ENCODE data around the gene SGCA.

The SGCA gene

GRCh38 chr17:50170662-50171370, 5.0 kb downstream of the SGCA start:
- H2AFZ ChIP-seq (ENCODE audit: low read length), result peak overlapping the region; percentile 43; the same call in 1 of the 2 replicates

GRCh38 chr17:50171371-50172071, 5.7 kb downstream of the SGCA start:
- peak overlapping the region; percentile 26; the same call in 1 of the 2 replicates for H3K4me2 ChIP-seq (ENCODE audit: low read depth, low read length)
- peaks cover 24% of the 10 kb centered on the region for H3K4me1 ChIP-seq (ENCODE audit: low read length)
- H3K9me2 ChIP-seq (replicated peaks; ENCODE audit: insufficient read depth, low read length), result no peaks in the 10 kb centered on the region
- no peak for DNase-seq
- peak overlapping the region; percentile 43; the same call in 1 of the 2 replicates for H2AFZ ChIP-seq (ENCODE audit: low read length)
- TF ChIP-seq CTCF (IDR thresholded peaks at IDR 0.05; ENCODE audit: low read length) (no peak), EZH2phosphoT487 (IDR thresholded peaks at IDR 0.05; ENCODE audit: low read length) (no peak), EZH2 (optimal IDR thresholded peaks at IDR 0.05; ENCODE audit: low read depth, low read length) (no peak)
- no peaks in the 10 kb centered on the region for H3K27me3 ChIP-seq (replicated peaks; ENCODE audit: insufficient read depth, low read length)
- peaks cover 9% of the 10 kb centered on the region; the same call in 1 of the 2 replicates for H3F3A ChIP-seq (ENCODE audit: insufficient read depth, low read length)
- no peaks in the 10 kb centered on the region for H3K36me3 ChIP-seq (replicated peaks; ENCODE audit: insufficient read depth, low read length)
- no peak overlapping the region for H3K9ac ChIP-seq (ENCODE audit: low read length)
- H4K20me1 ChIP-seq (ENCODE audit: insufficient read depth, low read length), result no peaks in the 10 kb centered on the region
- no peaks in the 10 kb centered on the region for H3K9me3 ChIP-seq (replicated peaks; ENCODE audit: insufficient read depth, low read length)
- peak overlapping the region; percentile 49; the same call in 1 of the 2 replicates for H3K27ac ChIP-seq (ENCODE audit: low read length)
- no peaks in the 10 kb centered on the region for H3K79me2 ChIP-seq (ENCODE audit: low read length)
- no peak overlapping the region for H3K4me3 ChIP-seq (ENCODE audit: low read length)

More at GRCh38 chr17:50170662-50171370, 5.0 kb downstream of the SGCA start:
- Histone ChIP-seq H3K27ac (ENCODE audit: low read length) (peak overlapping the region; percentile 49; the same call in 1 of the 2 replicates), H3K4me2 (ENCODE audit: low read depth, low read length) (peak overlapping the region; percentile 26; the same call in 1 of the 2 replicates), H3K36me3 (replicated peaks; ENCODE audit: insufficient read depth, low read length) (no peaks in the 10 kb centered on the region), H3K79me2 (ENCODE audit: low read length) (no peaks in the 10 kb centered on the region), H3K9ac (ENCODE audit: low read length) (no peak overlapping the region), H3K4me3 (ENCODE audit: low read length) (no peak overlapping the region), H3K9me2 (replicated peaks; ENCODE audit: insufficient read depth, low read length) (no peaks in the 10 kb centered on the region), H4K20me1 (ENCODE audit: insufficient read depth, low read length) (no peaks in the 10 kb centered on the region), H3K27me3 (replicated peaks; ENCODE audit: insufficient read depth, low read length) (no peaks in the 10 kb centered on the region), H3K9me3 (replicated peaks; ENCODE audit: insufficient read depth, low read length) (no peaks in the 10 kb centered on the region), H3F3A (ENCODE audit: insufficient read depth, low read length) (peaks cover 9% of the 10 kb centered on the region; the same call in 1 of the 2 replicates), H3K4me1 (ENCODE audit: low read length) (peaks cover 24% of the 10 kb centered on the region)
- TF ChIP-seq CTCF (IDR thresholded peaks at IDR 0.05; ENCODE audit: low read length) (no peak), EZH2 (optimal IDR thresholded peaks at IDR 0.05; ENCODE audit: low read depth, low read length) (no peak), EZH2phosphoT487 (IDR thresholded peaks at IDR 0.05; ENCODE audit: low read length) (no peak)
- DNase-seq, result peak; percentile 87

GRCh38 chr17:50172130-50172529, 6.3 kb downstream of the SGCA start:
- peaks cover 24% of the 10 kb centered on the region for H3K4me1 ChIP-seq (ENCODE audit: low read length)
- DNase-seq, result no peak
- no peaks in the 10 kb centered on the region for H3K27me3 ChIP-seq (replicated peaks; ENCODE audit: insufficient read depth, low read length)
- no peaks in the 10 kb centered on the region for H3K79me2 ChIP-seq (ENCODE audit: low read length)
- H3K4me3 ChIP-seq (ENCODE audit: low read length), result no peak overlapping the region
- H3K36me3 ChIP-seq (replicated peaks; ENCODE audit: insufficient read depth, low read length), result no peaks in the 10 kb centered on the region
- H4K20me1 ChIP-seq (ENCODE audit: insufficient read depth, low read length), result no peaks in the 10 kb centered on the region
- H3K9me2 ChIP-seq (replicated peaks; ENCODE audit: insufficient read depth, low read length), result no peaks in the 10 kb centered on the region
- H3K27ac ChIP-seq (ENCODE audit: low read length), result no peak overlapping the region
- H3K4me2 ChIP-seq (ENCODE audit: low read depth, low read length), result no peak overlapping the region
- no peaks in the 10 kb centered on the region for H3K9me3 ChIP-seq (replicated peaks; ENCODE audit: insufficient read depth, low read length)
- no peak overlapping the region for H3K9ac ChIP-seq (ENCODE audit: low read length)
- no peak overlapping the region for H2AFZ ChIP-seq (ENCODE audit: low read length)
- TF ChIP-seq EZH2 (optimal IDR thresholded peaks at IDR 0.05; ENCODE audit: low read depth, low read length) (no peak), CTCF (IDR thresholded peaks at IDR 0.05; ENCODE audit: low read length) (no peak), EZH2phosphoT487 (IDR thresholded peaks at IDR 0.05; ENCODE audit: low read length) (no peak)
- H3F3A ChIP-seq (ENCODE audit: insufficient read depth, low read length), result peaks cover 9% of the 10 kb centered on the region; the same call in 1 of the 2 replicates

All from MM.1S (cell line).